GM21576 (cell line): ENCODE results near the gene NRP2.

Experiments
- ATAC-seq: cut with Tn5 transposase; IDR thresholded peaks from one replicate; pipeline ENCODE4 v1.9.1; 2021; ENCODE audit warnings: mild to moderate bottlenecking, moderate library complexity; ENCODE audit not compliant: unreplicated experiment

Gene NRP2

GRCh38 chr2:205730701-205731582 lies 48.6 kb downstream of the NRP2 start:
- ATAC-seq: no peak

- ATAC-seq: peak; percentile 82
These were observed 49.3 kb downstream of the NRP2 start for GRCh38 chr2:205731583-205731981.

- ATAC-seq: no peak
These were observed 50.0 kb downstream of the NRP2 start for GRCh38 chr2:205732314-205732713.

- no peak for ATAC-seq
These were observed 50.8 kb downstream of the NRP2 start for GRCh38 chr2:205733082-205733481.

GRCh38 chr2:205733648-205734047 lies 51.3 kb downstream of the NRP2 start:
- no peak for ATAC-seq

GRCh38 chr2:205734436-205735037 lies 52.2 kb downstream of the NRP2 start:
- no peak for ATAC-seq

GRCh38 chr2:205738117-205738968 lies 56.0 kb downstream of the NRP2 start:
- no peak for ATAC-seq

GRCh38 chr2:205739620-205740019 lies 57.3 kb downstream of the NRP2 start:
- no peak for ATAC-seq

GRCh38 chr2:205740381-205740780 lies 58.1 kb downstream of the NRP2 start:
- no peak for ATAC-seq

- ATAC-seq: no peak
These were observed 59.1 kb downstream of the NRP2 start for GRCh38 chr2:205741256-205741978.

- no peak for ATAC-seq
These were observed 60.8 kb downstream of the NRP2 start for GRCh38 chr2:205743137-205743536.

- ATAC-seq: no peak
These were observed 61.8 kb downstream of the NRP2 start for GRCh38 chr2:205744074-205744591.

GRCh38 chr2:205745661-205746419 lies 63.5 kb downstream of the NRP2 start:
- no peak for ATAC-seq

GRCh38 chr2:205746420-205746785 lies 64.1 kb downstream of the NRP2 start:
- ATAC-seq: no peak

GRCh38 chr2:205747829-205748386 lies 65.6 kb downstream of the NRP2 start:
- no peak for ATAC-seq

- no peak for ATAC-seq
These were observed 66.3 kb downstream of the NRP2 start for GRCh38 chr2:205748639-205749038.

GRCh38 chr2:205749078-205749477 lies 66.8 kb downstream of the NRP2 start:
- ATAC-seq: no peak

- ATAC-seq: no peak
These were observed 68.5 kb downstream of the NRP2 start for GRCh38 chr2:205750797-205751196.

GRCh38 chr2:205751569-205752031 lies 69.3 kb downstream of the NRP2 start:
- no peak for ATAC-seq
